Osteoblast (primary cell): ENCODE measurements around the gene PTPRN2. TPM values are rescaled to one million over a fixed set of nuclear protein-coding genes. Genes with fewer than 3 reads are reported as not detected.

Source experiments
- DNase-seq: peaks from one replicate; pipeline ENCODE4 v3.0.0; 2011; ENCODE audit warnings: low spot score, mixed read lengths; ENCODE audit not compliant: insufficient read length; ENCODE audit errors: missing footprints
- H2AFZ ChIP-seq: 2 replicates; pipeline ENCODE4 v1.6.0; 2011; ENCODE audit warnings: mild to moderate bottlenecking, low read length
- H3K27ac ChIP-seq: 2 replicates; pipeline ENCODE4 v1.5.1; 2011; ENCODE audit warnings: mild to moderate bottlenecking, low read depth, low read length, moderate library complexity
- H3K27me3 ChIP-seq: 2 replicates; pipeline ENCODE4 v1.6.0; 2012; ENCODE audit warnings: mild to moderate bottlenecking, control low read depth, inconsistent platforms, low read length, moderate library complexity; ENCODE audit not compliant: insufficient read depth
- H3K36me3 ChIP-seq: 2 replicates; pipeline ENCODE4 v1.5.1; 2011; ENCODE audit warnings: mild to moderate bottlenecking, low read length, control low read depth, moderate library complexity; ENCODE audit not compliant: insufficient read depth
- H3K4me1 ChIP-seq: 2 replicates; pipeline ENCODE4 v1.5.1; 2011; ENCODE audit warnings: mild to moderate bottlenecking, low read length, control low read depth, moderate library complexity; ENCODE audit not compliant: insufficient read depth
- H3K4me2 ChIP-seq: 2 replicates; pipeline ENCODE4 v1.6.0; 2011; ENCODE audit warnings: mild to moderate bottlenecking, low read length; ENCODE audit not compliant: insufficient read depth
- H3K4me3 ChIP-seq: fragments of 200-600 bp; sonication (generic); 3 replicates; pipeline ENCODE4 v1.5.1; 2012; ENCODE audit warnings: mild to moderate bottlenecking, low read length, inconsistent platforms; ENCODE audit not compliant: insufficient read depth
- H3K79me2 ChIP-seq: 2 replicates; pipeline ENCODE4 v1.6.0; 2012; ENCODE audit warnings: mild to moderate bottlenecking, low read length, control low read depth, inconsistent platforms; ENCODE audit not compliant: insufficient read depth
- H3K9me3 ChIP-seq: 2 replicates; pipeline ENCODE4 v1.5.1; 2011; ENCODE audit warnings: low read depth, low read length, control low read depth
- H4K20me1 ChIP-seq: 2 replicates; pipeline ENCODE4 v1.6.0; 2012; ENCODE audit warnings: mild to moderate bottlenecking, low read length, control low read depth; ENCODE audit not compliant: insufficient read depth
- total RNA-seq: library from RNA; depleted of rRNA; stranded (reverse); fragments of >200 nt; gene quantifications from 2 replicates; pipeline ENCODE4 v1.2.3, GENCODE V29; 2012
- TF ChIP-seq, protein P1 (sequence below): IDR thresholded peaks from 2 replicates; pipeline ENCODE4 v1.5.1; 2011; ENCODE audit warnings: mild to moderate bottlenecking, low read depth, low read length, moderate library complexity; ENCODE audit errors: extremely low read depth

Gene PTPRN2
- total RNA-seq, 1 donor: 0.36 TPM

DNA sequence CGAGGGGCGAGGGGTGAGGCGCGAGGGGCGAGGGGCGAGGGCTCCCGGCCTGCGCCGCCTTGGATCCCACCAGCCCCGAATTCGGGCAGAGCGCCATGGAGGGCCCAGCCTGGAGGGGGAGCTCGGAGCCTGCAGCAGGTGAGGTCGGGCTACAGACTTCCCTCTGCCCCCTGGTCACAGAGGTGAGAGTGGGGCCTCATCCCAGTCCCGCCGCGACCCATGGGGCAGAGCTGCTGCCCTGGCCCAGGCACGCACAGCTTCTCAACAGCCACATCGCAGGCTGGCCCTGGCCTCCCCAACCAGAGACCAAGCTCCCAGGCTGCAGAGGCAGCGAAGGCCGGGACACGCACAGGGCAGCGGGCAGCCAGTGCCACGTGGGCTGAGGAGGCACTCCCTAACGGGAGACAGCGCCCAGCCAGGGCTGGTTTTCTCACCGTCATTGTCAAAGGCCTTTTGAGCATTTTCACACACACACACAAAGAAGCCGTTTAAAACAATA, 191.8 kb downstream of the PTPRN2 start:
- no peaks in the 10 kb centered on the region for H3K4me1 ChIP-seq
- no peak overlapping the region for H2AFZ ChIP-seq
- no peaks in the 10 kb centered on the region for H4K20me1 ChIP-seq
- no peak for DNase-seq
- no peak overlapping the region for H3K4me3 ChIP-seq
- H3K4me2 ChIP-seq: no peak overlapping the region
- no peaks in the 10 kb centered on the region for H3K36me3 ChIP-seq
- no peaks in the 10 kb centered on the region for H3K9me3 ChIP-seq
- no peaks in the 10 kb centered on the region for H3K79me2 ChIP-seq
- TF ChIP-seq, protein P1, sequence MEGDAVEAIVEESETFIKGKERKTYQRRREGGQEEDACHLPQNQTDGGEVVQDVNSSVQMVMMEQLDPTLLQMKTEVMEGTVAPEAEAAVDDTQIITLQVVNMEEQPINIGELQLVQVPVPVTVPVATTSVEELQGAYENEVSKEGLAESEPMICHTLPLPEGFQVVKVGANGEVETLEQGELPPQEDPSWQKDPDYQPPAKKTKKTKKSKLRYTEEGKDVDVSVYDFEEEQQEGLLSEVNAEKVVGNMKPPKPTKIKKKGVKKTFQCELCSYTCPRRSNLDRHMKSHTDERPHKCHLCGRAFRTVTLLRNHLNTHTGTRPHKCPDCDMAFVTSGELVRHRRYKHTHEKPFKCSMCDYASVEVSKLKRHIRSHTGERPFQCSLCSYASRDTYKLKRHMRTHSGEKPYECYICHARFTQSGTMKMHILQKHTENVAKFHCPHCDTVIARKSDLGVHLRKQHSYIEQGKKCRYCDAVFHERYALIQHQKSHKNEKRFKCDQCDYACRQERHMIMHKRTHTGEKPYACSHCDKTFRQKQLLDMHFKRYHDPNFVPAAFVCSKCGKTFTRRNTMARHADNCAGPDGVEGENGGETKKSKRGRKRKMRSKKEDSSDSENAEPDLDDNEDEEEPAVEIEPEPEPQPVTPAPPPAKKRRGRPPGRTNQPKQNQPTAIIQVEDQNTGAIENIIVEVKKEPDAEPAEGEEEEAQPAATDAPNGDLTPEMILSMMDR: no peak
- H3K27me3 ChIP-seq: no peaks in the 10 kb centered on the region
- no peak overlapping the region for H3K27ac ChIP-seq

DNA sequence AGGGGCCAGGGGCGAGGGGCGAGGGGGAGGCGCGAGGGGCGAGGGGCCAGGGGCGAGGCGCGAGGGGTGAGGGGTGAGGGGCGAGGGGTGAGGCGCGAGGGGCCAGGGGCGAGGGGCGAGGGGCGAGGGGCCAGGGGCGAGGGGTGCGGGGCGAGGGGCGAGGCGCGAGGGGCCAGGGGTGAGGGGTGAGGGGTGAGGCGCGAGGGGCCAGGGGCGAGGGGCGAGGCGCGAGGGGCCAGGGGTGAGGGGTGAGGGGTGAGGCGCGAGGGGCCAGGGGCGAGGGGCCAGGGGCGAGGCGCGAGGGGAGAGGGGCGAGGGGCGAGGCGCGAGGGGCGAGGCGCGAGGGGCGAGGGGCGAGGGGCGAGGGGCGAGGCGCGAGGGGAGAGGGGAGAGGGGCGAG, 192.3 kb downstream of the PTPRN2 start:
- Histone ChIP-seq H2AFZ (no peak overlapping the region), H3K27ac (no peak overlapping the region), H3K9me3 (no peaks in the 10 kb centered on the region), H3K4me3 (no peak overlapping the region), H3K4me2 (no peak overlapping the region), H3K4me1 (no peaks in the 10 kb centered on the region), H4K20me1 (no peaks in the 10 kb centered on the region), H3K36me3 (no peaks in the 10 kb centered on the region), H3K27me3 (no peaks in the 10 kb centered on the region), H3K79me2 (no peaks in the 10 kb centered on the region)
- TF ChIP-seq, protein P1: no peak
- no peak for DNase-seq

DNA sequence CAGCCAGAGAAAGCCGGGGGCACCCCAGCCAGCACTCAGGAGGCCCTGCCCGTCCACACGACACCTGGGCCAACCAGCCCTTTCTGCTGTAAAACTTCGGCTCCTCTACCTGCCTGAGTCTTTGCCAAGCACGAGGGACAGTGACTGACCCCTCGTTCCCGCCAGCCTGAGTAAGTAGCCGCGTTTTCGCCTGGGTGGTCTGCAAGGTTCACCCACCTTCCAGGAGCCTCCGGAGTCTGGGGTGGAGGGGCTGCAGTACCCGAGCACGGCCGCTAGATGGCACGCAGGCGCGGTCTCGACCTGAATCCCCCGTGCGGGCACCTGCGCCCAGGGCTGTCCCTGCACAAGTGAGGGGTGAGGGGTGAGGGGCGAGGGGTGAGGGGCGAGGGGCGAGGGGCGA, 192.7 kb downstream of the PTPRN2 start:
- Histone ChIP-seq H4K20me1 (no peaks in the 10 kb centered on the region), H3K9me3 (no peaks in the 10 kb centered on the region), H3K4me3 (no peak overlapping the region), H3K4me2 (no peak overlapping the region), H3K4me1 (no peaks in the 10 kb centered on the region), H3K36me3 (no peaks in the 10 kb centered on the region), H2AFZ (no peak overlapping the region), H3K27ac (no peak overlapping the region), H3K27me3 (no peaks in the 10 kb centered on the region), H3K79me2 (no peaks in the 10 kb centered on the region)
- DNase-seq: no peak
- TF ChIP-seq, protein P1: no peak

DNA sequence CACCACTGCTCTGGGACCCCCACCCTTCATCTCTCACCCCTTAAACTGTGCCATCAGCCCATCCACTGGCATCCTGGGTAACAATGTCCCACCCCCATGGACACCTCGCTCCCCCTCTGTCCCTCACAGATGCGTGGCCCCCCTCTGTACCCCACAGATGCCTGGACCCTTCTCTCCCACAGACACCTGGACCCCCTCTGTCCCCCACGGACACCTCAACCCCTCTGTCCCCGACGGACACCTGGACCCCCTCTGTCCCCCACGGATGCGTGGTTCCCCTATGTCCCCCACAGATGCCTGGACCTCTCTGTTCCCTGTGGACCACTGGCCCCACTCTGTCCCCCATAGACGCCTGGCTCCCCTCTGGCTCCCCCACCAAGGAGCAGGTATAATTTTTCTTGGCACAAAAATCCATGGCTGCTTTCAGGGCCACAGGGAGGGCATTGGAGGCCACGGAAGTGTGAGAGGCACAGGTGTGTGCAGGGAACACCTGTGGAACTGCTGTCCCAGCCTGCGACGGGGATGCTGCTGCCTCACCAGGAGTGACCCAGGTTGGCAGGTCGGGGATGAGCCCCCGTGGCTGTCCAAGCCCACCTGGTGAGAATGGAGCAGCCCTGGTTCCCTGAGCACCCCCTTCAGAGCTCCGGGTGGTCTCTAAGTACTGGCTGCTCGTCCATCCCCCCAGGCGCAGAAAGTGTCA, 193.5 kb downstream of the PTPRN2 start:
- Histone ChIP-seq H2AFZ (no peak overlapping the region), H3K27me3 (no peaks in the 10 kb centered on the region), H3K4me2 (no peak overlapping the region), H3K27ac (no peak overlapping the region), H3K4me1 (no peaks in the 10 kb centered on the region), H3K4me3 (no peak overlapping the region), H3K36me3 (no peaks in the 10 kb centered on the region), H3K9me3 (no peaks in the 10 kb centered on the region), H4K20me1 (no peaks in the 10 kb centered on the region), H3K79me2 (no peaks in the 10 kb centered on the region)
- no peak for DNase-seq
- TF ChIP-seq, protein P1: no peak
